BLaER1 (cell line): ENCODE data around the gene CRYGA.

Experiments
- H3K27ac ChIP-seq: shearing (Covaris generic); formaldehyde crosslinking; 2 replicates; pipeline ENCODE4 v1.8.1; 2022
- H3K27me3 ChIP-seq: shearing (Covaris generic); formaldehyde crosslinking; 2 replicates; pipeline ENCODE4 v1.8.1; 2022
- H3K36me3 ChIP-seq: shearing (Covaris generic); formaldehyde crosslinking; 2 replicates; pipeline ENCODE4 v1.8.1; 2022
- H3K4me1 ChIP-seq: shearing (Covaris generic); formaldehyde crosslinking; 2 replicates; pipeline ENCODE4 v1.8.1; 2022
- H3K4me2 ChIP-seq: shearing (Covaris generic); formaldehyde crosslinking; 2 replicates; pipeline ENCODE4 v1.8.1; 2022
- H3K4me3 ChIP-seq: shearing (Covaris generic); formaldehyde crosslinking; 2 replicates; pipeline ENCODE4 v1.8.1; 2022
- H3K9ac ChIP-seq: shearing (Covaris generic); formaldehyde crosslinking; 2 replicates; pipeline ENCODE4 v1.8.1; 2022
- H3K9me3 ChIP-seq: shearing (Covaris generic); formaldehyde crosslinking; 2 replicates; pipeline ENCODE4 v1.8.1; 2022
- H4K20me1 ChIP-seq: shearing (Covaris generic); formaldehyde crosslinking; 2 replicates; pipeline ENCODE4 v1.8.1; 2022
- Cebpa-rat ChIP-seq: shearing (Covaris generic); IDR thresholded peaks from 2 replicates; pipeline ENCODE4 v1.8.1; 2022

The CRYGA gene

DNA sequence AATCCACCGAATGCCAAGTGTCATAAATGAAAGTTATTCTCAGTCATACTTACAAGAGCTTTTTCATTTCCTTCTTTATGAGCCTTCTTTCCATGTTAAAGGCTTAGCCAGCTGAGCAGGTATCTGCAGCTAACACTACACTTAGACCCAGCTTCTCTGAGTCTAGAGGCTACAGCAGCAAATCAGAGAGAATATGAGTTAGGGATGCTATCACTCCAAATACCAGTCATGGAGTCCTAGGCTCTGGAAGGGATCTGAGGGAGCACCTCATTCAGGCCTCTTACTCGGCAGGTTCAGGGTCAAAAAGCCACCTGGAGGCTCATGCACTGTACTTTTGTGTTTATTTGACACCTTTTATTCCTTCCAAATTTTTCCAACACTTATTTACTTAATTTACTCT is 23.5 kb upstream of the CRYGA start:
- no peak overlapping the region for H3K9ac ChIP-seq
- no peak overlapping the region for H3K27ac ChIP-seq
- H3K36me3 ChIP-seq: no peaks in the 10 kb centered on the region
- H3K27me3 ChIP-seq: no peaks in the 10 kb centered on the region
- no peaks in the 10 kb centered on the region for H3K9me3 ChIP-seq
- no peaks in the 10 kb centered on the region for H3K4me1 ChIP-seq
- H4K20me1 ChIP-seq: no peaks in the 10 kb centered on the region
- no peak overlapping the region for H3K4me3 ChIP-seq
- TF ChIP-seq Cebpa-rat: no peak
- no peak overlapping the region for H3K4me2 ChIP-seq

DNA sequence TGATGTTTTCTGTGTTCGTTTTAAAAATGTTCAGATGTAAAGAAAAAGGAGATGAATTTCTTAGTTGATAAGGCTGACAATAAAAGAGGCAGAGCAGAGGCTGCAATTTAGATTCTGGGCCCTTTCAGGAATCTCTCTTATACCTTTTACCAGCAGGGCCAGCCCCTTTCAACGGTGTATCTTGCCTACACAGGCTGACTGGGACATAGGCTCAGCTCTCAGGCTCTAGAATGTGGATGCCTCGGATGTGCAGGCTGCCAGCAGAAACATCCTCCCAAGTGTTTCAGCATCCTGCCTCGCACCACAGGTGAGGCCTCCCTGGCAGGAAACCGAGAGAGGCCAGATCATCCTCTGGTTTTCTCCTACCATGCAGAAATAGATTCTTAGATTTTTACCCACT is 23.1 kb upstream of the CRYGA start:
- no peaks in the 10 kb centered on the region for H4K20me1 ChIP-seq

DNA sequence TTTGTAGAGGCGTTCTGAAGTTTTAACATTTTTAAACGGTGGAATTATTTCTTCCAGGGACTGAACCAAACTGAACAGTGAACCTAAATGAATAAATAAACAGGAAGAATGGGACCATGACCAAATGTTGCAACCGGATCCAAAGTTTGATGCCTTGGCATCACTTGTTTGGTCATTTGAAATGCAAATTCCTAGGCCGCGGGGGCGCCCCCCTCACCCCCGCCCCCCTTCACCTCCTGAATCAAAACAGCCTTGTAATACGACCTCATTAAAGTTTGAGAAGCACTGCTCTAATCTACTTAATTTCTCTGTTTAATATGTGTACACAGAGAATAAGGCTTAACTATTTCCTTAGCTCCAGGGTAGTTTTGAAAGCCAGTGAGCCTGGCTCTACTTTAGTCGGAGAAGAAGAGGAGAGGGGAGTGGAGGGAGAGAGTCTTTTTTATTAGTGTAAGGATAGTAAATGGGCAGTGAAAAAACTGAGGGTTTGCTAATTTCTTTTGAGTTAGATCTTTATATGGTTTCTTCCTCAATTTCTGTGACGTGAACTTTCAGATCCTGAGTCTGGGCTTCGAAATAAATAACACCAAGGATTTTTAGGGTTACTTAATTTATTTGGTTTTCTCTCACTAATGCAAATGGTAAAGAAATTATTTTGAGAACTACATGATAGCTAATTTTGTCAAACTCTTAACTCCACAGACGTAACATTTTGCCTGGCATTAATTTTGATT is 20.8 kb upstream of the CRYGA start:
- Histone ChIP-seq H4K20me1 (no peaks in the 10 kb centered on the region), H3K4me2 (no peak overlapping the region), H3K9me3 (no peaks in the 10 kb centered on the region), H3K4me3 (no peak overlapping the region), H3K27me3 (no peaks in the 10 kb centered on the region), H3K27ac (no peak overlapping the region), H3K9ac (no peak overlapping the region), H3K36me3 (no peaks in the 10 kb centered on the region), H3K4me1 (no peaks in the 10 kb centered on the region)
- TF ChIP-seq Cebpa-rat: no peak

More for the DNA sequence above, 23.1 kb upstream of the CRYGA start:
- H3K36me3 ChIP-seq: no peaks in the 10 kb centered on the region
- H3K9me3 ChIP-seq: no peaks in the 10 kb centered on the region
- no peaks in the 10 kb centered on the region for H3K27me3 ChIP-seq
- H3K4me1 ChIP-seq: no peaks in the 10 kb centered on the region
- H3K4me2 ChIP-seq: no peak overlapping the region
- TF ChIP-seq Cebpa-rat: no peak
- no peak overlapping the region for H3K9ac ChIP-seq
- H3K4me3 ChIP-seq: no peak overlapping the region
- H3K27ac ChIP-seq: no peak overlapping the region

- H3K27me3 ChIP-seq: no peaks in the 10 kb centered on the region
- H3K27ac ChIP-seq: no peak overlapping the region
- H3K4me2 ChIP-seq: no peak overlapping the region
- H4K20me1 ChIP-seq: no peaks in the 10 kb centered on the region
- H3K4me3 ChIP-seq: no peak overlapping the region
- H3K36me3 ChIP-seq: no peaks in the 10 kb centered on the region
- no peak for TF ChIP-seq Cebpa-rat
- no peaks in the 10 kb centered on the region for H3K4me1 ChIP-seq
- H3K9me3 ChIP-seq: no peaks in the 10 kb centered on the region
- H3K9ac ChIP-seq: no peak overlapping the region
Measured at GRCh38 chr2:208183526-208183925, 20.1 kb upstream of the CRYGA start.

DNA sequence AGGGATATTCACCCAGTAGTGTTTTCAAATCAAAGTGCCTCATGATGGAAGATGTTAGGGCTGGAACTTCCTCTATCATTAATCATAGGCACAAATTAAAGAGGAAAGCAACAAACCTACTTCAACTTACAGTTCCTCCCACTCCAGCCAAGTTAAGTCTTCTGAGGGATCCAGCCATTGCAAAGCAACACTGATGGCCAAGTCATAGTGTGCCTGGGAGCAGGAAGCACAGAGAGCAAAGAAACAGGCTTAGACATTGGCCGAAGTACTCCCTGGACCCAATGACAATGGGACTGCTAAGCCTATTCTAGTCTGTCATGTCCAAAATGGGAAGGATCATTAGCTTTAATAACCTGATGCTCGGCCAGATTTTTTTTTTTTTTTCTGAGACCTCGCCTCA is 19.4 kb upstream of the CRYGA start:
- Histone ChIP-seq H3K9me3 (no peaks in the 10 kb centered on the region), H3K4me1 (no peaks in the 10 kb centered on the region), H3K4me2 (no peak overlapping the region), H3K4me3 (no peak overlapping the region), H4K20me1 (no peaks in the 10 kb centered on the region), H3K27ac (no peak overlapping the region), H3K9ac (no peak overlapping the region), H3K27me3 (no peaks in the 10 kb centered on the region), H3K36me3 (no peaks in the 10 kb centered on the region)
- TF ChIP-seq Cebpa-rat: no peak

GRCh38 chr2:208179028-208179609 is 15.7 kb upstream of the CRYGA start:
- Histone ChIP-seq H3K9ac (no peak overlapping the region), H3K4me2 (no peak overlapping the region), H3K27me3 (no peaks in the 10 kb centered on the region), H3K4me1 (no peaks in the 10 kb centered on the region), H3K27ac (no peak overlapping the region), H3K4me3 (no peak overlapping the region), H3K9me3 (no peaks in the 10 kb centered on the region), H4K20me1 (no peaks in the 10 kb centered on the region), H3K36me3 (no peaks in the 10 kb centered on the region)
- no peak for TF ChIP-seq Cebpa-rat

DNA sequence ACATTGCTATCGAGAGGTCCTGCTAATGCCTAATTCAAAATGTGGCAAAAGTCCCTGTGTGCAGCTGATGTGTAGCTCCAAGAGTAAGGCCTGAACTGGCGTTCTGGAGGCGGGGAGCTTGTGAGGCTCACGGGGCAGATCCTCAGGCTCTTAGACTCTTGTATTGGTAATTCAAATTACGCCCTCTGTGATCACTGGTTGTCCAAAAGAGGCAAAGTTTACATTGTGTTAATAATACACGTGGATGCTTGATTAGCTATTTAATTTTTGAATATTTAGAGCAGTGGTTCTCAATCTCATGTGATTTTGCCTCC is 12.4 kb upstream of the CRYGA start:
- no peaks in the 10 kb centered on the region for H3K36me3 ChIP-seq
- no peaks in the 10 kb centered on the region for H3K4me1 ChIP-seq
- H3K9me3 ChIP-seq: no peaks in the 10 kb centered on the region
- no peak overlapping the region for H3K27ac ChIP-seq
- no peak overlapping the region for H3K4me2 ChIP-seq
- no peaks in the 10 kb centered on the region for H3K27me3 ChIP-seq
- no peak for TF ChIP-seq Cebpa-rat
- H3K9ac ChIP-seq: no peak overlapping the region
- H4K20me1 ChIP-seq: no peaks in the 10 kb centered on the region
- H3K4me3 ChIP-seq: no peak overlapping the region

GRCh38 chr2:208175069-208175839 is 11.9 kb upstream of the CRYGA start:
- Histone ChIP-seq H3K4me1 (no peaks in the 10 kb centered on the region), H3K27me3 (no peaks in the 10 kb centered on the region), H3K36me3 (no peaks in the 10 kb centered on the region), H3K27ac (no peak overlapping the region), H3K4me3 (no peak overlapping the region), H3K4me2 (no peak overlapping the region), H4K20me1 (no peaks in the 10 kb centered on the region), H3K9ac (no peak overlapping the region), H3K9me3 (no peaks in the 10 kb centered on the region)
- TF ChIP-seq Cebpa-rat: no peak

DNA sequence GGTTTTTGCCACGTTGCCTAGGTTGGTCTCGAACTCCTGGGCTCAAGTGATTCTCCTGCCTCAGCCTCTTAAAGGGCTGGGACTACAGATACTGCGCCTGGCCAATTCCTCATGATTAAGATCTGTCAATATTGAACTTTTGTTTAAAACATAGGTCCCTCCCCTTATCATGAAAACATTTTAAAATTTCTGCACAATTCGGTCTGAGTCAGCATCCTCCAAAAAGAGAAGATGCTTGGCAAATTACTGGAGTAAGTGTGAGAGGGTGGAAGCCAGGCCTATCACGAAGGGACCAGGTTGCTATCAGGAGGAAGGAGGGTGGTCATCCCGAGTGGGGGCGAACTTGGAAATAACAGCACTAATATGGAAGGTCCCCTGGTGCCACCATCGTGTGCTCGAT is 10.8 kb upstream of the CRYGA start:
- no peaks in the 10 kb centered on the region for H3K9me3 ChIP-seq
- H3K4me2 ChIP-seq: no peak overlapping the region
- no peaks in the 10 kb centered on the region for H3K27me3 ChIP-seq
- H3K36me3 ChIP-seq: no peaks in the 10 kb centered on the region
- H3K27ac ChIP-seq: no peak overlapping the region
- no peak overlapping the region for H3K9ac ChIP-seq
- no peak for TF ChIP-seq Cebpa-rat
- H3K4me1 ChIP-seq: no peaks in the 10 kb centered on the region
- H4K20me1 ChIP-seq: no peaks in the 10 kb centered on the region
- no peak overlapping the region for H3K4me3 ChIP-seq

DNA sequence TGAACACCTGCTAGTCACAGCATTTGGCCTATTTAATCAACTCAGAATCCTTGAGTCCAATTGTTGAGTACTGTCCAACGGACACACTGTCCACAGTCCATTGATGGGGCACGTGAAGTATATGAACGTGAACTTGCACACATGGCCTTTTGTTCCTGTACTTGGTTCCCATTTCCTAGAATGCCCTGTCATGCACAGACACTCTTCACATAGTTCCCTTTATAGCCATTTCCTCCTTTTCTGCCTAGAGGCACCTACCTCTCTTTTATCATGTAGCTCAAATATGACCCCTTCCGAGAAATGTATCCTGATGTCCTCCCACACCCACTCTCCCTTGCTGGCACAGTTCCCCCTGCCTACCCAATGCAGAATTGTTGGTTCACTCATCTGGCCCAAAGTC is 8.7 kb upstream of the CRYGA start:
- Histone ChIP-seq H3K27ac (no peak overlapping the region), H3K9me3 (no peaks in the 10 kb centered on the region)

More for the DNA sequence above, 8.7 kb upstream of the CRYGA start:
- no peak overlapping the region for H3K4me3 ChIP-seq
- no peak for TF ChIP-seq Cebpa-rat
- H3K4me1 ChIP-seq: no peaks in the 10 kb centered on the region
- H3K27me3 ChIP-seq: no peaks in the 10 kb centered on the region
- H4K20me1 ChIP-seq: no peaks in the 10 kb centered on the region
- H3K9ac ChIP-seq: no peak overlapping the region
- H3K36me3 ChIP-seq: no peaks in the 10 kb centered on the region
- no peak overlapping the region for H3K4me2 ChIP-seq
